Smooth muscle cell (in vitro differentiated cells): ENCODE measurements around the gene RNASE1. TPM values are rescaled to one million over a fixed set of nuclear protein-coding genes. Genes with fewer than 3 reads are reported as not detected.
A peak's percentile ranks its signal among the peaks of the same experiment; 100 is the strongest.

Source experiments
- DNase-seq: peaks from one replicate; lab custom pipeline; 2025; ENCODE audit not compliant: unreplicated experiment; lab: John Stamatoyannopoulos, UW
- H2AFZ ChIP-seq: fragments of 200-600 bp; sonication (generic); 2 replicates; pipeline ENCODE4 v1.6.0; 2016; ENCODE audit warnings: antibody characterized with exemption, low read depth, mild to moderate bottlenecking
- H3F3A ChIP-seq: fragments of 200-600 bp; sonication (generic); 2 replicates; pipeline ENCODE4 v1.6.0; 2017; ENCODE audit warnings: antibody characterized with exemption, low read depth
- H3K27ac ChIP-seq: fragments of 200-600 bp; sonication (generic); 2 replicates; pipeline ENCODE4 v1.5.1; 2016; ENCODE audit warnings: low read depth, mild to moderate bottlenecking
- H3K27me3 ChIP-seq: fragments of 200-600 bp; sonication (generic); 2 replicates; pipeline ENCODE4 v1.6.1; 2016; ENCODE audit warnings: low read depth, mild to moderate bottlenecking
- H3K36me3 ChIP-seq: fragments of 200-600 bp; sonication (generic); 2 replicates; pipeline ENCODE4 v1.5.1; 2016; ENCODE audit warnings: low read depth
- H3K4me1 ChIP-seq: fragments of 200-600 bp; sonication (generic); 2 replicates; pipeline ENCODE4 v1.5.1; 2016; ENCODE audit warnings: low read depth
- H3K4me2 ChIP-seq: fragments of 200-600 bp; sonication (generic); 2 replicates; pipeline ENCODE4 v1.6.0; 2016; ENCODE audit warnings: mild to moderate bottlenecking
- H3K4me3 ChIP-seq: fragments of 200-600 bp; sonication (generic); 2 replicates; pipeline ENCODE4 v1.5.1; 2016; ENCODE audit warnings: mild to moderate bottlenecking
- H3K79me2 ChIP-seq: fragments of 200-600 bp; sonication (generic); 2 replicates; pipeline ENCODE4 v1.6.0; 2016; ENCODE audit warnings: low read depth, mild to moderate bottlenecking
- H3K9ac ChIP-seq: fragments of 200-600 bp; sonication (generic); 2 replicates; pipeline ENCODE4 v1.6.0; 2016; ENCODE audit warnings: low read depth
- H3K9me3 ChIP-seq: fragments of 200-600 bp; sonication (generic); replicated peaks from 2 replicates; pipeline ENCODE4 v1.5.1; 2016; ENCODE audit warnings: low read depth
- H4K20me1 ChIP-seq: fragments of 200-600 bp; sonication (generic); 2 replicates; pipeline ENCODE4 v1.6.0; 2016; ENCODE audit warnings: low read depth
- WGBS: methylation state at CpG from one replicate; pipeline ENCODE4 v1.1.7; 2016; ENCODE audit warnings: low lambda C conversion rate; 5-methylcytosine and 5-hydroxymethylcytosine counted together
- polyA plus RNA-seq: library from polyadenylated mRNA; unstranded; fragments of >200 nt; fragmentation: Nextera tagmentation; extraction: Ambion mirVana; gene quantifications from 2 replicates; pipeline ENCODE4 v1.2.1, GENCODE V29; 2016
- total RNA-seq: library from RNA; depleted of rRNA; stranded (reverse); fragments of >200 nt; gene quantifications from 2 replicates; pipeline ENCODE4 v1.2.3, GENCODE V29; 2014
- TF ChIP-seq, protein P1 (sequence below): fragments of 200-600 bp; sonication (generic); IDR thresholded peaks from 2 replicates; pipeline ENCODE4 v1.5.1; 2017; ENCODE audit warnings: borderline replicate concordance, mild to moderate bottlenecking, antibody characterized with exemption; ENCODE audit not compliant: insufficient read depth, poor library complexity, severe bottlenecking

The RNASE1 gene
- total and polyA plus RNA-seq, 2 experiments from 2014 or later = 4.0 to 6.9 TPM

DNA sequence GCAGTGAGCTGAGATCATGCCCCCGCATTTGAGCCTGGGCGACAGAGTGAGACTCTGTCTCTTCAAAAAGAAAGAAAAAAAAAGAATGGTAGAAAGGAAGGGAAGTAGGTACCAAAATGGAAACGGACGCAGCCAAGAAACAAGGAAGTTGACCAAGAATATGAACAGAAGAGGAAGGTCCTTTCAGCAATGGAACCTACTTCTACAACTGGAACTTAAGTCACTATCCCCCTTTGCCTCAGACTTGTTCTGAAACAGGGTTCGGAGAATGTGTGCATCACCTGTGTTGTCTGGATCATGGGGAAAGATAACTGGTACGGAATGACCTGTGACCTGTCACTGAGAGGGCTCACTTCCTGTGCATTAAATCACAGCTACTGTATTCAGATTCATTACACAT, 43.9 kb upstream of the RNASE1 start:
- no peak for DNase-seq
- Histone ChIP-seq H3K4me1 (peaks cover 8% of the 10 kb centered on the region), H3K4me2 (no peak overlapping the region), H3K79me2 (no peaks in the 10 kb centered on the region), H3K9me3 (no peaks in the 10 kb centered on the region), H4K20me1 (no peaks in the 10 kb centered on the region), H3K36me3 (no peaks in the 10 kb centered on the region), H2AFZ (no peak overlapping the region), H3K27ac (no peak overlapping the region), H3F3A (peaks cover 5% of the 10 kb centered on the region), H3K9ac (no peak overlapping the region), H3K4me3 (no peak overlapping the region), H3K27me3 (no peaks in the 10 kb centered on the region)
- WGBS = over 99% methylated on average over 6 of the region's 6 CpGs
- TF ChIP-seq, protein P1, sequence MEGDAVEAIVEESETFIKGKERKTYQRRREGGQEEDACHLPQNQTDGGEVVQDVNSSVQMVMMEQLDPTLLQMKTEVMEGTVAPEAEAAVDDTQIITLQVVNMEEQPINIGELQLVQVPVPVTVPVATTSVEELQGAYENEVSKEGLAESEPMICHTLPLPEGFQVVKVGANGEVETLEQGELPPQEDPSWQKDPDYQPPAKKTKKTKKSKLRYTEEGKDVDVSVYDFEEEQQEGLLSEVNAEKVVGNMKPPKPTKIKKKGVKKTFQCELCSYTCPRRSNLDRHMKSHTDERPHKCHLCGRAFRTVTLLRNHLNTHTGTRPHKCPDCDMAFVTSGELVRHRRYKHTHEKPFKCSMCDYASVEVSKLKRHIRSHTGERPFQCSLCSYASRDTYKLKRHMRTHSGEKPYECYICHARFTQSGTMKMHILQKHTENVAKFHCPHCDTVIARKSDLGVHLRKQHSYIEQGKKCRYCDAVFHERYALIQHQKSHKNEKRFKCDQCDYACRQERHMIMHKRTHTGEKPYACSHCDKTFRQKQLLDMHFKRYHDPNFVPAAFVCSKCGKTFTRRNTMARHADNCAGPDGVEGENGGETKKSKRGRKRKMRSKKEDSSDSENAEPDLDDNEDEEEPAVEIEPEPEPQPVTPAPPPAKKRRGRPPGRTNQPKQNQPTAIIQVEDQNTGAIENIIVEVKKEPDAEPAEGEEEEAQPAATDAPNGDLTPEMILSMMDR = no peak

DNA sequence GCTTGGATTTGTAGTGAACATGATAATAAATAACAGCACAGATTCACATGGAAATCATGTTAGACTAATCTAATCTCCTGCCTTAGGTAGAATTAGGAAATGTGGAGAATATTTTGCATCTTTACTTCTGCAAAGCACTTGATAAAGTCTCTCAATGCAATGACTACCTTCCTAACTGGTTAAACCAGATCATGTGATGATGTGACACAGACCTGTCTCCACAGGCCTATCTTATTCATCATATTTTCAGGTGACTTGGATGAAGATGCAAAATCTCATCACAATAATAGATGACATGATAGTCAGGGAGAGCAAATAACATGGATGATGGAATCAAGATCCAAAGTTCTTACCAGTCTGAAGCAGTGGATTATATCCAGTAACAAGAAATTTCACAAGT, 38.5 kb upstream of the RNASE1 start:
- no peaks in the 10 kb centered on the region for H3F3A ChIP-seq
- no peak overlapping the region for H3K4me2 ChIP-seq
- no peak overlapping the region for H3K27ac ChIP-seq
- no peaks in the 10 kb centered on the region for H4K20me1 ChIP-seq
- H3K9ac ChIP-seq = no peak overlapping the region
- H2AFZ ChIP-seq = no peak overlapping the region
- no peaks in the 10 kb centered on the region for H3K79me2 ChIP-seq
- H3K36me3 ChIP-seq = no peaks in the 10 kb centered on the region
- TF ChIP-seq, protein P1 = no peak
- no peaks in the 10 kb centered on the region for H3K4me1 ChIP-seq
- no peaks in the 10 kb centered on the region for H3K27me3 ChIP-seq
- no peaks in the 10 kb centered on the region for H3K9me3 ChIP-seq
- DNase-seq = no peak
- H3K4me3 ChIP-seq = no peak overlapping the region

DNA sequence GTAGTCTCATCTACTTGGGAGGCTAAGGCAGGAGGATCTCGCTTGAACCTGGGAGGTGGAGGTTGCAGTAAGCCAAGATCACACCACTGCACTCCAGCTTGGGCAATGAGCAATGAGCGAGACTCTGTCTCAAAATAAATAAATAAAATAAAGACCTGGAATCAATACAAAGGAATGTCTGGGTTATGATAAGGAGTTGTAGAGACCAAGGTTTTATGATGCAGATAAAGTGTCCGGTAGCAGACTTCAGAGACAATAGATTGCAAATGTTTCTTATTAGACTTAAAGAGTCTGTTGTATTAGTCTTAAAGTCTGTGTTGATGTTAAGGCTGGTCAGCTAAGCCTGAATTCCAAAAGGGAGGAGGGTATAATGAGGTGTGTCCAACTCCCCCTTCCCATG, 35.2 kb upstream of the RNASE1 start:
- Histone ChIP-seq H3F3A (no peaks in the 10 kb centered on the region), H3K27me3 (no peaks in the 10 kb centered on the region), H4K20me1 (no peaks in the 10 kb centered on the region), H3K4me1 (no peaks in the 10 kb centered on the region), H3K9me3 (no peaks in the 10 kb centered on the region), H2AFZ (no peak overlapping the region), H3K4me2 (no peak overlapping the region), H3K9ac (no peak overlapping the region), H3K4me3 (no peak overlapping the region), H3K27ac (no peak overlapping the region), H3K36me3 (no peaks in the 10 kb centered on the region), H3K79me2 (no peaks in the 10 kb centered on the region)
- DNase-seq = no peak
- TF ChIP-seq, protein P1 = no peak
- WGBS = 47% methylated on average over 3 of the region's 3 CpGs

DNA sequence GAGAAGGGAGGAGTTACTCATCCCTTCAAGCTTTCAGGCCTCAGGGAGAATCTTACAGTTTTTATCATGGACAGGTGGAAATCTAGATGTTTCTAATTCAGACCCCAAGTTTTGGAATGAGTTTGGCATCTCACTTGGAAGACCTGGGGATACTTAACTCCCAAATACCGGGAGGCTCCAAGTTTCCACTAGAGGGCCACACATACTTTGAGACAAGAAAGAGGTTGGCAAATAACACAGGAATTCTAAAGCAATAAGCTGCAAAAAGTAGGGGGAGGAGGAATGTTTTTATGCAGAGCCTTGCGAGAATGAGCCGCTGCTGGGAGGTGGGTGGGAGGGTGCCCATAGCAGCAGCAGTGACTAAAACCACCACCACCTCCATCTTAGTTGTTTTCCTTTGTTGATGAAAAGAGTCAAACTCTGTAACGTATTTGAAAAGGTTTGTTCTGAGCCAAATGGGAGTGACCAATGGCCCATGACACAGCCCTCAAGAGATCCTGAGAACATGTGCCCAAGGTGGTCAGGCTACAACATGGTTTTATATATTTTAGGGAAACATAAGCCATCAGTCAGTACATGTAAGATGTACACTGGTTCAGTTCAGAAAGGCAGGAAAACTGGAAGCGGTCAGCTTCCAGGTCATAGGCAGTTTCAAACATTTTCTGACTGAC, 34.2 kb upstream of the RNASE1 start:
- H3K4me3 ChIP-seq = no peak overlapping the region
- H3K9me3 ChIP-seq = no peaks in the 10 kb centered on the region
- no peaks in the 10 kb centered on the region for H3K79me2 ChIP-seq
- no peak for DNase-seq
- no peak overlapping the region for H3K9ac ChIP-seq
- no peak overlapping the region for H3K4me2 ChIP-seq
- H2AFZ ChIP-seq = peak overlapping the region; percentile 35
- no peaks in the 10 kb centered on the region for H3K27me3 ChIP-seq
- 42% methylated on average over 5 of the region's 5 CpGs for WGBS
- H3K36me3 ChIP-seq = no peaks in the 10 kb centered on the region
- H3F3A ChIP-seq = no peaks in the 10 kb centered on the region
- H3K27ac ChIP-seq = no peak overlapping the region
- no peaks in the 10 kb centered on the region for H3K4me1 ChIP-seq
- H4K20me1 ChIP-seq = no peaks in the 10 kb centered on the region
- TF ChIP-seq, protein P1 = peak; percentile 43
